Loucy (cell line): ENCODE results near the gene GRIN3B.

Experiments used
- CTCF ChIP-seq: fragments of 200-600 bp; sonication (generic); conservative IDR thresholded peaks from 2 replicates; pipeline ENCODE4 v1.5.1; 2014; ENCODE audit warnings: mild to moderate bottlenecking, antibody characterized with exemption, low read length
- EZH2phosphoT487 ChIP-seq: fragments of 200-600 bp; IDR thresholded peaks from 2 replicates; pipeline ENCODE4 v1.6.1; 2018; ENCODE audit warnings: antibody characterized with exemption, mild to moderate bottlenecking, moderate library complexity, borderline replicate concordance

GRCh38 chr19:1028062-1028926, 28.1 kb downstream of the GRIN3B start:
- TF ChIP-seq CTCF (no peak), EZH2phosphoT487 (no peak)
